GM21528 (cell line): Measurements from ENCODE around the gene RAB5B.
"Not testable (repeated sequence)": the region's sequence is repeated elsewhere in the genome, so short reads cannot be mapped to it uniquely, and the experiment has no call there.

ENCODE experiments used
- ATAC-seq: cut with Tn5 transposase; IDR thresholded peaks from one replicate; pipeline ENCODE4 v1.9.1; 2021; ENCODE audit warnings: mild to moderate bottlenecking, moderate library complexity; ENCODE audit not compliant: unreplicated experiment, low FRiP score

The RAB5B gene

DNA sequence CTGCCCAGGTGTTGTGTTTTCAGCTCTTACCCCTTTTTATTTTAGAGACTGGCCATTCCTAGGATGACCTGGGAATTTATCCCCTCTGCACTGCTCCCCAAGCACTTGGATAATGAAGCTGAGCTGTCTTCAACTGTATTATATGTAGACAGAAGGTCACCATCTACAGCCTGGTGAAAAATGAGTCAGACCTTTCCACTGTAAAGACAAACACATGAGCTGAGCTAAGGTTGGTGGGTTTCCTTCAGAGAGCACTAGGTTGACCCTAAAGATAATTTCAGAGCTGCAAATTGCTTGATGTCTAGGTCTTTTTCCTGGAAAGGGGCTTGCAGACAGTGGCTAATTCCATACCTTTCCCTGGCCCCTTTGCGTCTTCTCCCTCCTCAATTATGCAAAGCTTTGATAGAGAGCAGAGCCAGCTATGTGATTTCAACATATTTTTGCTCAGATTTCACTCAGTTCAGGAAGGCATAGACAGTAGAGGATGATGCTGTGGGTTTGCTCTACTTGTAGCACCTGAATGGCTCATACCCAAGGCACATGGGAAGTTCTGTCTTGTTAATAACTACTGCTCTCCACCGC, 37.7 kb downstream of the RAB5B start:
- ATAC-seq = no peak

DNA sequence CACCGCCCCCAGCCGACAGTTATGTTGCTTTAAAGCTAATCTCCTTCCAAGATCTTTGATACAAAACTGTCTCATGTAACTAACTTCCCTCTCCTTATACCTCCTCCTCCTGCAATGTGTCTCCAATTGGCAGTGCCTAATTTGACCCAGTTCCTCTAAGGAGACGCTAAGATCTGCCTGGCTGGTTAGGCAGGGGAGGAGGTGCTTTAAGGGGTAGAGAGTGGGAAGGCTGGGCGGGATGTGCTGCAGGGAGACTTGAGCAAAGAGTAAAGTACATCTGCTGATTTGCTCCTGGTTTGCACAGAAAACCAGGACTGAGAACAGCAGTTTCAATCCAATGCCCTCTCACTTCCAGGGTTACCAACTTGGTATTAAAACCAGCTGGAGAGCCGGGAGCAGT, 39.6 kb downstream of the RAB5B start:
- no peak for ATAC-seq

GRCh38 chr12:56014205-56014604, 40.3 kb downstream of the RAB5B start:
- no peak for ATAC-seq

DNA sequence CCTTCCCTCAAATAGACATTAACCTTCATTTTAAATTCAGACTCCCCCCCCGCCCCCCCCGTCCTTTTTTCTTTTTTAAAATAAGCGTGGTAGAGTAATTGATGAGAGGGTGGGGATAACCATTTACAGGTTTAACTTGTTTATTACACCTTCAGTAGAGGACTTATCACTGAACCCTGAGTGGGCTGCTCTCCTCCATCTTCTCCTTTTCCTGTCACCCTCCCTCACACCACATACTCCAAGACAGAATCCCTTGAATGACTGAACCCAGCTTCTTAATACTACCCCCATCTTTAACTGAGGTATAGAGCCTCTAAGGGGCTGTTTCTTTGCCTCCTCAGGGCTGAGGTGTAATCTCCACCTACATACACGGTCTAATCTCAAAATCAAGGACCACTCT, 43.3 kb downstream of the RAB5B start:
- ATAC-seq = no peak

DNA sequence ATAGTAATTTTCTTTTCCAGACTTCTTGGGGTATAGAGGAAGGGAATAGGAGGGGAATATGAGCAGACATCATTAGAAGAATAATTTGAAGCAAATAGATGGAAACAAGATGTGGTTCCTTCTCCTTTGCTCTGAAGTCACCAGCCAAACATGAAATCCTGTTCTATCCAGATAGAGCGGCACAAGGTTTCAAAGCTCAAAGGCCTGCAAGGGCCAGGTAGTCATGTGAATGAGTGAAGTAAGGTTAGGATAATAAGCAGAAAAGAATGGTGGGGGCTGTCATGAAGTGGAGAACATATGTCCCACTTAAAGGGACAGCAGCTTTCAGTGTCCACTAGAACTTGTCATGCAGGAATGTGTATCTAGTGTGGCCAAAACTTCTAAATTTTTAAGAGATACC, 44.5 kb downstream of the RAB5B start:
- no peak for ATAC-seq

DNA sequence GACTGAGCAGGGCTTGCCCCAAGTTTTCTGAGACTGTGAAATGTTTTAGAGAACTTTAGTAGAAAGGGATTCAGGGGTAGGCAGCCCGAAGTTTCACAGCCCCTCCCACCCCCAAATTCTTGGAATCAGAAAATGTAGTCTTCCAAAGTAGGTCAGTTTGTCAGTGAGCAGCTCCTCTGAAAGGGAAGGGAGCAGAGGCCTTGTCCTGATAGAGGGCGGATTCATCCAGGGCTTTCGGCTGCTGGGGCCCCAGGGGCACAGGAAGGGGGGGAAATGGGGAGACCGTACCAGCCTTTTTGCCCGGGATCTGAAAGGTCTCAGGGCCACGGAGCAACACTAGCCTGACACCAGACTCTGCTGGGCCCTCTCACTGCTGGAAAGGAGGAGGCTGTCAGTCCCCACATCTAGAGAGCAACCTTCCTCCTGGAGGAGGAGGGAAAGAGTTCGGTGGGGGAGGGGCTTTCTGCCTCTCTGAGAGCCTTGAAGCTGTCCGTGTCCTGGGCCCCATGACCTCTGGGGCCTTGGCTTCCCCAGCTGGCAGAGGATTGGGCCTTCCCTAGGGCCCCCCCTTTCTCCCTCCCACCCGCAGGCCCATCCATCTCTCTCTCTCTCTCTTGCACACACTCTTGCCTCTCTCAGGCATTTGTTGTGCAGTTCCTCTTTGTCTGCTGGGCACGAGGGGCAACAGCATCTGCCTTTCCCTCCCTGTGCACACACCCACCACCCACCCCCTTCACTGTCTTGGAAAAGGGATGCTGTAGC, 46.7 kb downstream of the RAB5B start, which contains the start of gene IKZF4:
IKZF4 (plus strand) TSS at position 621 of the 762 bp plus-strand sequence. CDS start 451 bp downstream, outside the sequence.
- no peak for ATAC-seq

DNA sequence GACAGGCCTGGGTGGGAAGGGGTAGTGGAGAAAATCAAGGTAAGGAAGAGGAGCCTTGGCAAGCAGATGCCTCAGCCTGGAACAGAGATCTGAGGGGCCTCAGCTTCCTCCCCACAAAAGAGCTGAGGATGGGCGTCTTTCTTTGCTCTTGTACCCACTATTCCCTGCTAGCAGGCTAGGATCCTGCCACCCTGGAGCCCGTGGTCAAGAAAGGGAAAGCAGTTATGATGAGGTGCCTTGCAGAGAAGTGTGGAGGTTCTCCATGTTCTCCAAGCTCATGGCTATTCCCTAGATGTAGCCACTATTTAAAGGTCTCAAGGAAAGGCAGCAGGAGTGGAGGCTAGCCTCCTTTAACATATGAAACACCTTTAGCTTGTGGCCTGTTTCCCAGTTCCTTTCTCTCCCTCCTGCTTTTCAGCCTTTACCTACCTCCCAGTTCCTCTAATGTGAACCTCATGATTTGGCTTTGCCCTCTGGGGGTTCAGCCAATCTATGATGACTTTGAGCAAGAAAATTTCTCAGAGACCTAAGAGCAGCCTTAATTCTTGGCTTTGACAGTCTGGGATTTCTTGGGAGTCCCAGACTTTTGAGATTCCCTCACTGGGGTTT, 48.1 kb downstream of the RAB5B start:
- no peak for ATAC-seq

DNA sequence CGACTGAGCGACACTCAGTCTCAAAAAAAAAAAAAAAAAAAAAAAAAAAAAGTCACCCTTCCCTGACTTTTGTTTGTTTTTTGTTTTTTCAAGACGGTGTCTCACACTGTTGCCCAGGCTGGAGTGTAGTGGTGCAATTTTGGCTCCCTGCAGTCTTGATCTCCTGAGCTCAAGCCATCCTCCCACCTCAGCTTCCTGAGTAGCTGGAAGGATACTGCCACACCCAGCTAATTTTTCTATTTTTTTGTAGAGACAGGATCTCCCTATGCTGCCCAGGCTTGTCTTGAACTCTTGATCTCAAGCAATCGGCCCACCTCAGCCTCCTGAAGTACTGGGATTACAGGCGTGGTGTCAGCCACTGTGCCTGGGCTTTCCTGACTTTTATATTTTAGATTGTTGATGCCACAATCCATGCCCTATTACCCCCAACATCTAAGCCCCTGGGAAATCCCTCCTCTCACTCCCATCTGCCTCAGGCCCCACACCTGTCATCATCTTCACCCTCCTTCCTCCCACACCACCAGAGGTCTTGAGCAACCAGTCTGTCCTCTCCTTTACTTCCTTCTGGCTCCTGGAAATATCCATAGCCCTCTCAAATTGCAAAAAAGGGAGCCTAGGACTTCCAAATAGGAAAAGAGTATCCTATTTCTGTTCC, 54.8 kb downstream of the RAB5B start:
- ATAC-seq = no peak

DNA sequence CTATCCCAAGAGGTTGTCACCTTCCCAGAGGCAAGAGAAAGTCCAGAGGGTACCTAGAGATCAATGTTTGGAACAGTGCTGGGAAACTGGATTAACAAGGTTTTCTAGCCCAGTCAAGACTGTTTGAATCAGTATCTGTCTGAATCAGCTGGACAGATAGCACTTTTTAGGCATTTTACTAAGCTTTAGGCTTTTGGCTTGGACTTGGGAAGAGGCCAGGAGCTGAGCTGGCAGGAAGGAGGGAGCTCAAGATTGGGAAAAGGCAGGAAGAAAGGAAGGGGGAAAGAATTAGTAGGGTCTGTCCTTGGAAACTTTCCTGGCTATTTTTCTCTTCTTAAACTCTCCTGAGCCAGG, 55.3 kb downstream of the RAB5B start:
- no peak for ATAC-seq

- ATAC-seq = no peak
Measured at GRCh38 chr12:56029666-56030293, 55.9 kb downstream of the RAB5B start.

- no peak for ATAC-seq
Measured at GRCh38 chr12:56031987-56032386, 58.1 kb downstream of the RAB5B start.

DNA sequence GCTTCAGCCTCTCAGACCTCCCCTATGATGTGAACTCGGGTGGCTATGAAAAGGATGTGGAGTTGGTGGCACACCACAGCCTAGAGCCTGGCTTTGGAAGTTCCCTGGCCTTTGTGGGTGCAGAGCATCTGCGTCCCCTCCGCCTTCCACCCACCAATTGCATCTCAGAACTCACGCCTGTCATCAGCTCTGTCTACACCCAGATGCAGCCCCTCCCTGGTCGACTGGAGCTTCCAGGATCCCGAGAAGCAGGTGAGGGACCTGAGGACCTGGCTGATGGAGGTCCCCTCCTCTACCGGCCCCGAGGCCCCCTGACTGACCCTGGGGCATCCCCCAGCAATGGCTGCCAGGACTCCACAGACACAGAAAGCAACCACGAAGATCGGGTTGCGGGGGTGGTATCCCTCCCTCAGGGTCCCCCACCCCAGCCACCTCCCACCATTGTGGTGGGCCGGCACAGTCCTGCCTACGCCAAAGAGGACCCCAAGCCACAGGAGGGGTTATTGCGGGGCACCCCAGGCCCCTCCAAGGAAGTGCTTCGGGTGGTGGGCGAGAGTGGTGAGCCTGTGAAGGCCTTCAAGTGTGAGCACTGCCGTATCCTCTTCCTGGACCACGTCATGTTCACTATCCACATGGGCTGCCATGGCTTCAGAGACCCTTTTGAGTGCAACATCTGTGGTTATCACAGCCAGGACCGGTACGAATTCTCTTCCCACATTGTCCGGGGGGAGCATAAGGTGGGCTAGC, 60.9 kb downstream of the RAB5B start:
- no peak for ATAC-seq

- ATAC-seq = no peak
Measured at GRCh38 chr12:56037161-56037560, 63.3 kb downstream of the RAB5B start.

DNA sequence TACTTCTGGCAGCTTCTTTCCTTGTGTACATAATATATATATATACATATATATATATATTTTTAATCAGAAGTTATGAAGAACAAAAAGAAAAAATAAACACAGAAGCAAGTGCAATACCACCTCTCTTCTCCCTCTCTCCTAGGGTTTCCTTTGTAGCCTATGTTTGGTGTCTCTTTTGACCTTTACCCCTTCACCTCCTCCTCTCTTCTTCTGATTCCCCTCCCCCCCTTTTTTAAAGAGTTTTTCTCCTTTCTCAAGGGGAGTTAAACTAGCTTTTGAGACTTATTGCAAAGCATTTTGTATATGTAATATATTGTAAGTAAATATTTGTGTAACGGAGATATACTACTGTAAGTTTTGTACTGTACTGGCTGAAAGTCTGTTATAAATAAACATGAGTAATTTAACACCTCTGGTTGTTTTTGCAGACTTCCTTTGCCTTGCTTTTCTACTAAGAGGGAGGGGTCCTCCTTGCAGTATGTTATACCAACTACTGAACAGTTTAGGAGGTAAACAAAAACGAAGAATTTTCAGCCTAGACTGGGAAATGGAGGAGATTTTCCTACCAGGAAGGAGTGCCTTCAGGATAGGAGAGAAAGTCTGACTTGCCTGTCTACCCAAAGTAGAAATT, 64.3 kb downstream of the RAB5B start:
- no peak for ATAC-seq

DNA sequence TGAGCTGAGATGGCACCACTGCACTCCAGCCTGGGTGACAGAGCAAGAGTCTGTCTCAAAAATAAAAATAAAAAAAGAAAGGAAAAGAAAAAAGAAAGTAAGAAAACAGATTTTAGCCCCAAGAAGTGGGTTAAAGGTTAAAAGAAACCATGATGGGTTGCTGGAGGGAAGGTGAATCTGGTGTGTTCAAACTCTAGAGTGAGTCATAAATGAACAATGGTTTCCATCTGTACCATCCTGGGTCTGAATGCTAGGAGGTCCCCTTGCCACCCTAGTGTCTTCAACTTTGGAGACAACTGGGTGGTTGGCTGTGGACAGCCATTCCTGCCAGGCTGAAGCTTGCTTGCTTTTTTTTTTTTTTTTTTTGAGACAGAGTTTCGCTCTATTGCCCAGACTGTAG, 66.3 kb downstream of the RAB5B start:
- no peak for ATAC-seq

GRCh38 chr12:56040963-56041551, 67.2 kb downstream of the RAB5B start:
- peak; percentile 7 for ATAC-seq

GRCh38 chr12:56041552-56042429, 67.9 kb downstream of the RAB5B start, which contains the start of gene RPS26:
RPS26 (plus strand) TSS chr12:56041918; CDS start chr12:56042167, 249 bp downstream.
- peak; percentile 93 for ATAC-seq

DNA sequence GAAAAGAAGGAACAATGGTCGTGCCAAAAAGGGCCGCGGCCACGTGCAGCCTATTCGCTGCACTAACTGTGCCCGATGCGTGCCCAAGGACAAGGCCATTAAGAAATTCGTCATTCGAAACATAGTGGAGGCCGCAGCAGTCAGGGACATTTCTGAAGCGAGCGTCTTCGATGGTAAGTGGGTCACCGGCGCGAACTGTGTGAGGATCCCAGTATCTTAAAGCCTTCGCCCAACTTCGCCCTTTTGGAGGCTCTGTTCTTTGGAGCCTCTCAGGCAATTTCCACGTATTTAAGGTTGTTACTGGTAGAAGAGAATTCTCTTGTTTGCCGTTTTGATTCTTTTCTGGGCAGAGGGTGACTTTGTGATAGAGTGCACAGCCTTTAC, 68.5 kb downstream of the RAB5B start:
- ATAC-seq = not testable (repeated sequence)
